Thyroid gland (tissue), 4 donors: ENCODE results near the gene MPST. TPM values are rescaled to one million over a fixed set of nuclear protein-coding genes. Genes with fewer than 3 reads are reported as not detected.

Experiments used
- DNase-seq, 2 donors: peaks; one replicate each; pipeline ENCODE4 v3.0.0-alpha.2; 2019
- H3K27ac ChIP-seq, 3 donors: fragments of 200-600 bp; sonication (generic); 1 replicate in 2 of 3; 2 replicates in 1 of 3; pipeline ENCODE4 v1.5.1; 2016 to 2019; ENCODE audit warnings: mild to moderate bottlenecking in 1 of 3, moderate library complexity in 1 of 3
- H3K27me3 ChIP-seq: fragments of 200-600 bp; sonication (generic); one replicate; pipeline ENCODE4 v1.5.1; 2019
- H3K36me3 ChIP-seq, 2 donors: fragments of 200-600 bp; sonication (generic); one replicate each; pipeline ENCODE4 v1.5.1; 2016 to 2019
- H3K4me1 ChIP-seq, 2 donors: fragments of 200-600 bp; sonication (generic); one replicate each; pipeline ENCODE4 v1.5.1; 2017 to 2019
- H3K4me3 ChIP-seq, 3 donors: fragments of 200-600 bp; sonication (generic); replicated peaks in 1 of 3; 1 replicate in 2 of 3; 2 replicates in 1 of 3; pipeline ENCODE4 v1.5.1; 2016; ENCODE audit warnings: mild to moderate bottlenecking in 1 of 3
- H3K9me3 ChIP-seq: fragments of 200-600 bp; sonication (generic); one replicate; pipeline ENCODE4 v1.5.1; 2017
- POLR2A ChIP-seq, 2 donors: fragments of 450-650 bp; IDR thresholded peaks; one replicate each; pipeline ENCODE4 v1.6.1; 2017; ENCODE audit warnings: antibody characterized with exemption in 2 of 2, mild to moderate bottlenecking in 2 of 2, moderate library complexity in 1 of 2
- WGBS, 2 donors: methylation state at CpG; one replicate each; pipeline ENCODE4 v1.1.5; 2017; 5-methylcytosine and 5-hydroxymethylcytosine counted together
- intact Hi-C: fragments of 100-400 bp; cut with DNase I; formaldehyde crosslinking; loops from one replicate; pipeline ENCODE4 v1.15.1; 2023
- total RNA-seq, 4 donors: library from RNA; depleted of rRNA; stranded (reverse); fragments of >200 nt; gene quantifications; one replicate each; pipeline ENCODE4 v1.2.3, GENCODE V29; 2016
- TF ChIP-seq, protein P1 (sequence below), 6 experiments: fragments of 200-600 bp in 3 of 6; fragments of 450-650 bp in 3 of 6; sonication (generic) in 3 of 6; IDR thresholded peaks; one replicate each; pipeline ENCODE4 v1.5.1; 2016 to 2019; ENCODE audit warnings: antibody characterized with exemption in 6 of 6, mild to moderate bottlenecking in 2 of 6, inconsistent platforms in 1 of 6, moderate library complexity in 1 of 6

Gene MPST
- total RNA-seq: 100 to 1,000 TPM in 1 of 4 donors, 10 to 100 TPM in 3; 67.7 to 102 (median 93.6) TPM

DNA sequence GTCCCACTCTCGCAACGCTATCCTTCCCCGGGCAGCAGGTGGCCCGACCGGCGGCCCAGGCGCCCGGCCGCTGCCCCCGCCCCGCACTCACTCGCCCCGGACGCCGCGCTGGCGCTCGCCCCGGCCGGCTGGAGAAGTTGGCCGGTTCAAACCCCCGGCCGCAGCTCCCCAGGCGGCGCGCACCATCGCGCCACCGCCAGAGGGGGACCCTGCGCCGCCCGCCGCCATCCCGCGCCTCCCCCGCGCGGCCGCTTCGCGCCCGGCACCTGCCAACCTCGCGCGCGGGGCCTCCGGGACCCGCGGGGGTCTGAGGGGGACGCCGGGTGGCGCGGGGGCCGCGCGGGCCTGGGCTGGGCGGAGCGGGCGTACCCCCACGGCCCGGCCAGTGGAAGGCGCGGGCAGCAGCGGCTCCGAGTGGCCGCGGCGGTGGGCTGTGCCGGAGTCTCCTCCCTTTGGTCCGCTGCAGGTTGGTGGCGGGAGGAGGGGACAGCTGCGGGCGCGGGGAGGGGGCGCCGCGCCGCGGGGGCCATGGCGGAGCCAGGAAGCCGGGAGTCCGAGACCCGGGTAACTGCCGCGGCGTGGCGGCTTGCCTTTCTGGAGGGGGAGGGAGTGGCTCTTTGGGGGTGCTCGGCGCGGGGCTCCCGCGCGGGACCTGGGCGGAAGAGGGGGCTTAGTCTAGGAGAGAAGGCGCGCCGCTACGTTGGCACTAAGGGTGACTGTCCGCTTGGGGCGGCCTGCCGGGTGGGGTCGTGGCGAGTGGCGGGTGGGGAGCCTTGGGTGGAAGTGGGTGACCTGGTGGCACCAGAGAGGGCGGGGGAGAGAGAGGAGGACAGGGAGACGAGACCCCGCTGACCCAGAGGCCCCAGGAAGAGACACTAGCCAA, at the start of gene MPST, which contains the start of gene TST:
Gene MPST (plus strand): TSS at position 434 of the 883 bp plus-strand sequence. CDS start 95 bp downstream, at position 529.
Gene TST (minus strand): TSS at position 139 of the 883 bp plus-strand sequence. CDS start 715 bp downstream, outside the sequence.
- DNase-seq: peak; percentile 82 to 83
- Histone ChIP-seq H3K27ac (peak within 1 kb of the TSS; percentile 43 to 88 (median 84)), H3K4me3 (peak within 1 kb of the TSS; percentile 44 to 65 (median 61)), H3K27me3 (no peaks in the 10 kb centered on the region), H3K9me3 (no peaks in the 10 kb centered on the region), H3K4me1 (peaks cover 8 to 44% of the 10 kb centered on the region in 2 donors), H3K36me3 (peaks cover 0 to 3% of the 10 kb centered on the region in 2 donors)
- intact Hi-C loops: no loop called here
- 0 to 1% methylated on average over 15 to 16 of the region's 107 CpGs for WGBS, 2 donors
- TF ChIP-seq, protein P1, sequence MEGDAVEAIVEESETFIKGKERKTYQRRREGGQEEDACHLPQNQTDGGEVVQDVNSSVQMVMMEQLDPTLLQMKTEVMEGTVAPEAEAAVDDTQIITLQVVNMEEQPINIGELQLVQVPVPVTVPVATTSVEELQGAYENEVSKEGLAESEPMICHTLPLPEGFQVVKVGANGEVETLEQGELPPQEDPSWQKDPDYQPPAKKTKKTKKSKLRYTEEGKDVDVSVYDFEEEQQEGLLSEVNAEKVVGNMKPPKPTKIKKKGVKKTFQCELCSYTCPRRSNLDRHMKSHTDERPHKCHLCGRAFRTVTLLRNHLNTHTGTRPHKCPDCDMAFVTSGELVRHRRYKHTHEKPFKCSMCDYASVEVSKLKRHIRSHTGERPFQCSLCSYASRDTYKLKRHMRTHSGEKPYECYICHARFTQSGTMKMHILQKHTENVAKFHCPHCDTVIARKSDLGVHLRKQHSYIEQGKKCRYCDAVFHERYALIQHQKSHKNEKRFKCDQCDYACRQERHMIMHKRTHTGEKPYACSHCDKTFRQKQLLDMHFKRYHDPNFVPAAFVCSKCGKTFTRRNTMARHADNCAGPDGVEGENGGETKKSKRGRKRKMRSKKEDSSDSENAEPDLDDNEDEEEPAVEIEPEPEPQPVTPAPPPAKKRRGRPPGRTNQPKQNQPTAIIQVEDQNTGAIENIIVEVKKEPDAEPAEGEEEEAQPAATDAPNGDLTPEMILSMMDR (IDR thresholded peaks at IDR 0.05): peak in 4 of 6 experiments; percentile 15 to 48 (median 43)
- TF ChIP-seq POLR2A (IDR thresholded peaks at IDR 0.05): peak; percentile 59 to 83

DNA sequence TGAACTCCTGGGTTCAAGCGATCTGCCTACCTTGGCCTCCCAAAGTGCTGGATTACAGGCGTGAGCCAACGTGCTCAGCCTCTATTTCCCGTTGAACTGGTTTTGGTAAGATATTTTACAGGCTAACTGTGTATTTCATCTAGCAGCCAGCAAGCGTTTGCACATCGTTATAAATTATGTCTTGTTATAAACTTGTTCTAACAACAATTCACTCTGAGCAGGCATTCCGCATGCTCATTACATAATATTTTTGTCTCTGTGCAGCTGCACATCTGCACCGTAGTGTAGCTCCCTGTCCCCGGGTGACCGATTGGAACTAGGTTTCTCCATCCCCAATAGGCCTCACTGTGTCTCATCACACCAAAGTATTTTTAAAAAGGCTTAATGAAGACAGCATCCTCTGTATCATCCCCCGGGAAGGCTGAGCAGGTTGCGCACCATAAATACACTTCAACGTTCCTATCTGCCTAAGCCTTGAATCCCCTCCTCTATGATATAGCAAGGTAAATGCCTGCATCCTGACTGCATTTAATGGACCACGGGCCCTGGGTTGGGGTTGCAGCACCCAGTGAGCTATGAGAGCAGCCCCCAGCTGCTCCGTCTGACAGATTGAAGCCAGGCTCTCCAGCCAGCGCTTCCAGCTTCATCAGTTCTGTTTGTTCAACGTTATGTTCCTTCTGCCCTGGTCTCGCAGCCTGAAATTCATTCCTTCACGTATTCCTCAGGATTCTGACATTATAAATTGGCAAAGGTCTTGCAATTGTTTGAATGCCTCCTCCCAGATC, 48.0 kb upstream of the MPST start:
- Histone ChIP-seq H3K9me3 (no peaks in the 10 kb centered on the region), H3K27me3 (no peaks in the 10 kb centered on the region), H3K36me3 (no peaks in the 10 kb centered on the region), H3K4me1 (no peaks in the 10 kb centered on the region), H3K4me3 (no peak overlapping the region), H3K27ac (no peak overlapping the region)
- WGBS, 2 donors: 79 to 80% methylated on average over 19 of the region's 19 CpGs
- TF ChIP-seq POLR2A (IDR thresholded peaks at IDR 0.05): no peak
- TF ChIP-seq, protein P1 (IDR thresholded peaks at IDR 0.05): no peak
- no peak for DNase-seq
- intact Hi-C loops: no loop called here

DNA sequence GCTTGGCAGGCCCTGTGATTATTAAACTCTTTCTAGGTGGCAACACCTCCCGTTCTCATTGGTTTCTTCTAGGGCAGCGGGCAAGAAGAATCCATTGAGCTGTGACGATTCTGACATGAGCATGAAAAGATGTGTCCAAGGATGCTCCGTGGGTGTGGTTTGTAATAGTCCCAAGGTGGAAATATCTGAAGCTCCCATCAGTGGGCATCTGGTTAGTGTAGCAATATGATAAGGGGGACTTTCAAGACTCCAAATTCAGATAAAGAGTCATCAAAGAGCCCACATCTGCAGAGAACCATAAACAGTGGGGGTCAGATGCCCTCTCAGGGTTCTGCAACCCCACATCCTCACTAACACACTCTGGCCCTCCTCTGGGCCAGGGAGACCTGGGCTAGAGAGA, 42.9 kb upstream of the MPST start:
- Histone ChIP-seq H3K27me3 (no peaks in the 10 kb centered on the region), H3K4me1 (peaks cover 0 to 7% of the 10 kb centered on the region in 2 donors), H3K36me3 (no peaks in the 10 kb centered on the region), H3K4me3 (no peak overlapping the region), H3K9me3 (no peaks in the 10 kb centered on the region), H3K27ac (no peak overlapping the region)
- intact Hi-C loops: loop anchor here (5.0 kb wide), 2 partner anchors 119 to 194 kb away; no protein-coding TSS in a partner anchor
- TF ChIP-seq POLR2A (IDR thresholded peaks at IDR 0.05): no peak
- TF ChIP-seq, protein P1 (IDR thresholded peaks at IDR 0.05): no peak
- DNase-seq: no peak
- 88 to 89% methylated on average over 4 of the region's 4 CpGs for WGBS, 2 donors

DNA sequence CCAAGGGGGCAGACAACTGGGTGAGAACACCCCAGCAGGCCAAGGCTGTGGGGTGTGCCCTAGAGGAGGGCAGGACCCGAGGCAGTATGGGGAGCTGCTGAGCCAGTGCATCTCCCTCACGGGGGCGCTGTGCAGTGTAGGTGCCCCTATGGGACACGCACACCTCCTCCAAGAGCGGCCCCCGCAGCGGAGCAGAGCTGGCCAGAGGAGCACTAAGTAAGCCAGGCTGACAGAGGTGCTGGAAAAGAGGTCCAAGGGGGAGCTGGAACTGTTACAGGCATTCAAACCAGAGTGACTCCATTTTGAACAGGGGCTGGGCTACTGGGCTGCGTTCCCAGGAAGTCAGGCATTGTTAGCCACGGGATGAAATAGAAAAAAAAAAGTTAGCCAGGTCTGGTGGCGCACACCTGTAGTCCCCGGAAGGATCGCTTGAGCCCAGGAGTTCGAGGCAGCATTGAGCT, 42.1 kb upstream of the MPST start:
- Histone ChIP-seq H3K27me3 (no peaks in the 10 kb centered on the region), H3K4me3 (peak overlapping the region in 1 of 3 donors; percentile 2), H3K4me1 (peaks cover 0 to 7% of the 10 kb centered on the region in 2 donors), H3K9me3 (no peaks in the 10 kb centered on the region), H3K36me3 (no peaks in the 10 kb centered on the region), H3K27ac (no peak overlapping the region)
- no peak for TF ChIP-seq POLR2A (IDR thresholded peaks at IDR 0.05)
- TF ChIP-seq, protein P1 (IDR thresholded peaks at IDR 0.05): peak in 2 of 6 experiments; percentile 15 to 25
- 18 to 30% methylated on average over 6 to 9 of the region's 13 CpGs for WGBS, 2 donors
- peak; percentile 46 to 52 for DNase-seq
- intact Hi-C loops: loop anchor here (5.0 kb wide), 2 partner anchors 120 to 195 kb away; no protein-coding TSS in a partner anchor
